Caco-2 (cell line): ENCODE results near the gene GRIA2. TPM values are rescaled to one million over a fixed set of nuclear protein-coding genes. Genes with fewer than 3 reads are reported as not detected.

Source experiments
- BruUV-seq: library from RNA; stranded (reverse); fragments of 400-500 nt; replicated peaks from 2 replicates; lab custom pipeline; 2021; lab: Mats Ljungman, UMichigan
- CTCF ChIA-PET: fragments of 300-600 bp; sonication (Branson Sonifier 250); formaldehyde crosslinking; loops from one replicate; lab custom pipeline; 2022; ENCODE audit warnings: antibody characterized with exemption; lab: Charles Lee
- POLR2A ChIA-PET: fragments of 300-600 bp; sonication (Branson Sonifier 250); formaldehyde crosslinking; loops from one replicate; lab custom pipeline; 2022; ENCODE audit warnings: antibody characterized with exemption; lab: Charles Lee
- DNase-seq, 2 experiments: peaks; one replicate each; pipeline versions ENCODE4 v3.0.0 to v3.0.0-alpha.2; 2020 to 2022
- H3K27me3 ChIP-seq: replicated peaks from 2 replicates; pipeline ENCODE4 v1.6.0; 2011; ENCODE audit warnings: low read length; ENCODE audit not compliant: control insufficient read depth, insufficient read depth
- H3K36me3 ChIP-seq: 2 replicates; pipeline ENCODE4 v1.5.1; 2011; ENCODE audit warnings: low read length; ENCODE audit not compliant: control insufficient read depth, insufficient read depth
- H3K4me1 ChIP-seq: fragments of 250-450 bp; sonication (Bioruptor Pico); 2 replicates; pipeline ENCODE4 v1.5.1; 2020; ENCODE audit warnings: mild to moderate bottlenecking
- H3K4me3 ChIP-seq: 2 replicates; pipeline ENCODE4 v1.5.1; 2011; ENCODE audit warnings: low read depth, mild to moderate bottlenecking, control low read depth, low read length
- H3K9me3 ChIP-seq: fragments of 250-450 bp; sonication (Bioruptor Pico); 2 replicates; pipeline ENCODE4 v1.5.1; 2020; ENCODE audit warnings: mild to moderate bottlenecking, moderate library complexity
- H3K27ac Mint-ChIP-seq: one replicate; pipeline ENCODE4 v1.8.0; 2022; ENCODE audit warnings: mixed read lengths; ENCODE audit not compliant: unreplicated experiment
- H3K27me3 Mint-ChIP-seq: one replicate; pipeline ENCODE4 v1.8.0; 2022; ENCODE audit warnings: mixed read lengths; ENCODE audit not compliant: insufficient read depth, unreplicated experiment
- H3K36me3 Mint-ChIP-seq: one replicate; pipeline ENCODE4 v1.8.0; 2022; ENCODE audit warnings: mild to moderate bottlenecking, mixed read lengths; ENCODE audit not compliant: insufficient read depth, unreplicated experiment
- H3K4me1 Mint-ChIP-seq: one replicate; pipeline ENCODE4 v1.8.0; 2022; ENCODE audit warnings: low read depth, mixed read lengths; ENCODE audit not compliant: unreplicated experiment
- H3K4me3 Mint-ChIP-seq: one replicate; pipeline ENCODE4 v1.8.0; 2022; ENCODE audit warnings: mild to moderate bottlenecking, moderate library complexity, mixed read lengths; ENCODE audit not compliant: unreplicated experiment
- H3K9me3 Mint-ChIP-seq: one replicate; pipeline ENCODE4 v1.8.0; 2022; ENCODE audit warnings: mixed read lengths; ENCODE audit not compliant: unreplicated experiment
- CTCF ChIP-seq, 2 experiments: fragments of 200-600 bp in 1 of 2; IDR thresholded peaks; 1 replicate in 1 of 2; 2 replicates in 1 of 2; pipeline versions ENCODE4 v1.5.1 to v1.8.0; 2011 to 2022; ENCODE audit warnings: antibody characterized with exemption in 1 of 2, control low read depth in 1 of 2, inconsistent platforms in 1 of 2, low read depth in 1 of 2, low read length in 1 of 2, mild to moderate bottlenecking in 1 of 2, moderate library complexity in 1 of 2; ENCODE audit not compliant: insufficient read depth in 1 of 2, severe bottlenecking in 1 of 2, unreplicated experiment in 1 of 2
- intact Hi-C: fragments of 100-400 bp; cut with micrococcal nuclease; formaldehyde crosslinking; loops from one replicate; pipeline ENCODE4 v1.10.0; 2022; ENCODE audit not compliant: unreplicated experiment
- total RNA-seq: library from RNA; stranded (reverse); gene quantifications from 2 replicates; pipeline ENCODE4 v1.2.3, GENCODE V29; 2022

The GRIA2 gene
- total RNA-seq, 1 experiment from 2014 or later: not detected

- no TSS peak for BruUV-seq
Observed at GRCh38 chr4:157300701-157301100, 80.2 kb downstream of the GRIA2 start.

DNA sequence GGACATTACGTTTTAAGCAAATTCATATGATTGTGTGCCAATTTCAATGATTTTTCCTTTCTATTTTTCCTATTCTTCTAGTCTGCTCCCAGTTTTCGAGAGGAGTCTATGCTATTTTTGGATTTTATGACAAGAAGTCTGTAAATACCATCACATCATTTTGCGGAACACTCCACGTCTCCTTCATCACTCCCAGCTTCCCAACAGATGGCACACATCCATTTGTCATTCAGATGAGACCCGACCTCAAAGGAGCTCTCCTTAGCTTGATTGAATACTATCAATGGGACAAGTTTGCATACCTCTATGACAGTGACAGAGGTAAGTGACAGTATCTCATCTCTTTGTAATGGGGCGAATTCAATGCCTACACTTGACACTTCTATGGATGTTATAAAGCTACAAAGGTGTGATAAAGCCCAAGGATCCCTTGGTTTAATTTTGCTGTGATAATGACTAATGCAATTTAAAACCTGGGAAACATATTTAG is 83.0 kb downstream of the GRIA2 start:
- ChIA-PET POLR2A (no interaction called here), CTCF (no interaction called here)
- no peaks in the 10 kb centered on the region for H3K36me3 ChIP-seq
- Mint-ChIP-seq H3K4me3 (no peak overlapping the region), H3K4me1 (no peaks in the 10 kb centered on the region), H3K27me3 (peaks cover 9% of the 10 kb centered on the region), H3K9me3 (no peaks in the 10 kb centered on the region), H3K27ac (no peak overlapping the region), H3K36me3 (no peaks in the 10 kb centered on the region)
- BruUV-seq: no TSS peak
- DNase-seq: no peak
- H3K9me3 ChIP-seq: no peaks in the 10 kb centered on the region
- TF ChIP-seq CTCF (IDR thresholded peaks at IDR 0.05; ENCODE audit: insufficient read depth in 1 of 2, low read depth in 1 of 2, low read length in 1 of 2, severe bottlenecking in 1 of 2, unreplicated experiment in 1 of 2): no peak
- H3K27me3 ChIP-seq: no peaks in the 10 kb centered on the region
- no peaks in the 10 kb centered on the region for H3K4me1 ChIP-seq
- H3K4me3 ChIP-seq: no peak overlapping the region
- intact Hi-C loops: no loop called here

More at GRCh38 chr4:157300701-157301100, 80.2 kb downstream of the GRIA2 start:
- Mint-ChIP-seq H3K9me3 (no peaks in the 10 kb centered on the region), H3K27me3 (peaks cover 9% of the 10 kb centered on the region), H3K27ac (no peak overlapping the region), H3K4me1 (no peaks in the 10 kb centered on the region), H3K4me3 (no peak overlapping the region), H3K36me3 (no peaks in the 10 kb centered on the region)
- no peaks in the 10 kb centered on the region for H3K4me1 ChIP-seq
- POLR2A ChIA-PET: no interaction called here
- TF ChIP-seq CTCF (IDR thresholded peaks at IDR 0.05; ENCODE audit: insufficient read depth in 1 of 2, low read depth in 1 of 2, low read length in 1 of 2, severe bottlenecking in 1 of 2, unreplicated experiment in 1 of 2): no peak
- DNase-seq: no peak
- no peak overlapping the region for H3K4me3 ChIP-seq
- CTCF ChIA-PET: no interaction called here
- intact Hi-C loops: no loop called here
- H3K36me3 ChIP-seq: no peaks in the 10 kb centered on the region
- H3K9me3 ChIP-seq: no peaks in the 10 kb centered on the region
- no peaks in the 10 kb centered on the region for H3K27me3 ChIP-seq

GRCh38 chr4:157304769-157305168 is 84.2 kb downstream of the GRIA2 start:
- intact Hi-C loops: no loop called here
- no peak for TF ChIP-seq CTCF (IDR thresholded peaks at IDR 0.05; ENCODE audit: insufficient read depth in 1 of 2, low read depth in 1 of 2, low read length in 1 of 2, severe bottlenecking in 1 of 2, unreplicated experiment in 1 of 2)
- no peaks in the 10 kb centered on the region for H3K36me3 Mint-ChIP-seq
- no peak for DNase-seq
- no peaks in the 10 kb centered on the region for H3K4me1 Mint-ChIP-seq
- H3K4me3 Mint-ChIP-seq: no peak overlapping the region
- H3K9me3 Mint-ChIP-seq: no peaks in the 10 kb centered on the region
- H3K36me3 ChIP-seq: no peaks in the 10 kb centered on the region
- H3K27me3 Mint-ChIP-seq: peaks cover 9% of the 10 kb centered on the region
- H3K4me3 ChIP-seq: no peak overlapping the region
- no peaks in the 10 kb centered on the region for H3K4me1 ChIP-seq
- no TSS peak for BruUV-seq
- H3K27me3 ChIP-seq: no peaks in the 10 kb centered on the region
- no peak overlapping the region for H3K27ac Mint-ChIP-seq
- H3K9me3 ChIP-seq: no peaks in the 10 kb centered on the region
- POLR2A ChIA-PET: no interaction called here
- CTCF ChIA-PET: no interaction called here
